GM10248 (cell line): Measurements from ENCODE around the gene SIGMAR1.

ENCODE experiments used
- CTCF ChIA-PET: fragments of 300-600 bp; sonication (Branson Sonifier 250); formaldehyde crosslinking; extraction: SDS; loops from one replicate; lab custom pipeline; 2021; ENCODE audit warnings: antibody characterized with exemption; lab: Yijun Ruan, JAX
- POLR2A ChIA-PET: fragments of 350-650 bp; sonication (Branson Sonifier 250); formaldehyde crosslinking; extraction: SDS; loops from one replicate; lab custom pipeline; 2020; ENCODE audit warnings: antibody characterized with exemption; lab: Yijun Ruan, JAX
- DNase-seq: peaks from one replicate; pipeline ENCODE4 v3.0.0; 2012; ENCODE audit errors: extremely low spot score
- TF ChIP-seq, protein P1 (sequence below): IDR thresholded peaks from 2 replicates; pipeline ENCODE4 v1.5.1; 2012; ENCODE audit warnings: mild to moderate bottlenecking, low read depth; ENCODE audit errors: extremely low read depth, missing control alignments, control extremely low read depth

Gene SIGMAR1

DNA sequence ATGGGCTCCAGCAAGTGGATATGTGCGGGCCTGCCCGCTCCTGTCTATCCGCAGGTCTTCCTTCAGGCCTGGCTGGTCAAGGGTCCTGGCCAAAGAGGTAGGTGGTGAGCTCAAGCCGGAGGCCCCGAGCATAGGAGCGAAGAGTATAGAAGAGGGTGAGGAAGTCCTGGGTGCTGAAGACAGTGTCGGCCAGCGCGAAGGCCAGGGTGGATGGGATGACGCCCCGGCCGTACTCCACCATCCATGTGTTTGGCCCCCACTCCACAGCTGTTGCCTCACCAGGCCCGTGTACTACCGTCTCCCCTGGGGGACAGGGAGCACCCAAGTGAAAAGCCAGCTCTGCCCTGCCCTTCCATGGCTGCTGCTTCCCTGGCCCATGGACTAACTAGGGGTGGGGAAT lies 2.0 kb downstream of the SIGMAR1 start:
- CTCF ChIA-PET: interaction anchor here (0.7 to 12.1 kb wide), 10 partner anchors 10 to 303 kb away, joined by 3 to 328 read pairs (median 35); partner anchors contain the start of genes CCL27, DCTN3, GALT and RPP25L
- no peak for DNase-seq
- TF ChIP-seq, protein P1, sequence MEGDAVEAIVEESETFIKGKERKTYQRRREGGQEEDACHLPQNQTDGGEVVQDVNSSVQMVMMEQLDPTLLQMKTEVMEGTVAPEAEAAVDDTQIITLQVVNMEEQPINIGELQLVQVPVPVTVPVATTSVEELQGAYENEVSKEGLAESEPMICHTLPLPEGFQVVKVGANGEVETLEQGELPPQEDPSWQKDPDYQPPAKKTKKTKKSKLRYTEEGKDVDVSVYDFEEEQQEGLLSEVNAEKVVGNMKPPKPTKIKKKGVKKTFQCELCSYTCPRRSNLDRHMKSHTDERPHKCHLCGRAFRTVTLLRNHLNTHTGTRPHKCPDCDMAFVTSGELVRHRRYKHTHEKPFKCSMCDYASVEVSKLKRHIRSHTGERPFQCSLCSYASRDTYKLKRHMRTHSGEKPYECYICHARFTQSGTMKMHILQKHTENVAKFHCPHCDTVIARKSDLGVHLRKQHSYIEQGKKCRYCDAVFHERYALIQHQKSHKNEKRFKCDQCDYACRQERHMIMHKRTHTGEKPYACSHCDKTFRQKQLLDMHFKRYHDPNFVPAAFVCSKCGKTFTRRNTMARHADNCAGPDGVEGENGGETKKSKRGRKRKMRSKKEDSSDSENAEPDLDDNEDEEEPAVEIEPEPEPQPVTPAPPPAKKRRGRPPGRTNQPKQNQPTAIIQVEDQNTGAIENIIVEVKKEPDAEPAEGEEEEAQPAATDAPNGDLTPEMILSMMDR: no peak
- POLR2A ChIA-PET: interaction anchor here (1.6 kb wide), 1 partner anchor 15 kb away, joined by 3 read pairs; the partner anchor contains the start of gene DCTN3

DNA sequence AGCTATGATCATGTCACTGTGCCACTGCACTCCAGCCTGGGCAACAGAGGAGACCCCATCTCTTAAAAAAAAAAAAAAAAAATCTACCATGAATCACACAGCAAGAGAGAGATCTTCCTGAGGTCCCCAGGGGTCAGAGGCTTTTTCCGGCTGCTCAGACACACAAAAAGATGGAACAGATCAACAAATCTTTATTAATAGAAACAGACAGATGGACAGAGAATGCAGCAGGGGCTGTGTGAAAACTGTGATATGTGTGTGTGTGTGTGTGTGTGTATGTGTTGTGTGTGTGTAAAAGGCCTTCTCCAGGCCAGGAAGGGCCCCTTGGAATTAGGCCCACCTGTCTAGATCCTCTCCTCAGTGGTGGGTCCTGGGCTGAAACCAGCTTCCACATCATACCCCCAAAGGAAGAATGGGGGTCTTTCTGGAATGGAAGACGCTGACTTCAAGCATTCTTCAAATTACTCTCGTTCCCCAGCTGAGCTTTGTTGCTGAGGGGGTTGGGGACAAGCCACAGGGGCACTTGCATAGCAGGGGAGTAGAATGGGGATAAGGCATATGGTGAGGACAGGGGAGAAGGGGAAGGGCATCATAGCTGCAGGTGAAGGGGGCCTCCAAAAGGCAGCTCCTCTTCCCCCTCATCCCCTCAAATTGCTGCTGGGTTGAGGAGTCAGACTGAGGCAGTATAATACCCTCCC lies 2.9 kb downstream of the SIGMAR1 start:
- ChIA-PET POLR2A (interaction anchor here (1.6 kb wide), 1 partner anchor 14 kb away, joined by 3 read pairs; the partner anchor contains the start of gene DCTN3), CTCF (interaction anchor here (0.6 to 12.1 kb wide), 34 partner anchors 9 to 984 kb away, joined by 3 to 328 read pairs (median 4); partner anchors contain the start of genes CCL27, DCTN3, FAM219A and FANCG)
- TF ChIP-seq, protein P1: no peak

GRCh38 chr9:34633851-34634550 lies 3.6 kb downstream of the SIGMAR1 start:
- ChIA-PET CTCF (interaction anchor here (0.6 to 12.1 kb wide), 36 partner anchors 9 to 985 kb away, joined by 3 to 328 read pairs (median 4); partner anchors contain the start of genes CCL27, DCTN3, FAM219A and FANCG), POLR2A (interaction anchor here (1.6 kb wide), 1 partner anchor 14 kb away, joined by 3 read pairs; the partner anchor contains the start of gene DCTN3)
- TF ChIP-seq, protein P1: peak; percentile 87
- peak; percentile 73 for DNase-seq

More for the DNA sequence above, 2.9 kb downstream of the SIGMAR1 start:
- no peak for DNase-seq

DNA sequence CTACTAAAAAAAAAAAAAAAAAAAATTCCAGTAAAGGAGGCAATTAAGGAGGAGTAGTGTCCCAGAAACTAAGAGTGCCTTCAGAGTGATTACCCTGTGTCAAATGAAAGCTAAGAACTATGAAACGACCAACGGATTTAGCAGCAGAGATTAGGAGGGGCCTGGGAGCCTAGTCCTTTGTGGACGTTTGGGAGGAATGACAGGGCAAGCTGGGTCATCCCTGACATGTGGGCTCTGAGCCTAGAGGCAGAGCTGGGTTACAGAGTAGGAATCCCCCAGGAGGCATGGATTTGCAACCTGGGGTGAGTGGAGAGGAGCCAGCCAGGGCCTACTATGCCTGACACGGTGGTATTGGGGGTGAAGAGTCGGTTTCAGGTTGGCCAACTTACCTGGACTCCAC lies 4.4 kb downstream of the SIGMAR1 start:
- TF ChIP-seq, protein P1: no peak
- POLR2A ChIA-PET: no interaction called here
- no peak for DNase-seq
- CTCF ChIA-PET: interaction anchor here (0.6 to 12.1 kb wide), 21 partner anchors 8 to 419 kb away, joined by 3 to 328 read pairs (median 8); partner anchors contain the start of genes CCL27, DCTN3, FAM219A and GALT

- POLR2A ChIA-PET: no interaction called here
Observed at GRCh38 chr9:34630402-34631154, 7.0 kb downstream of the SIGMAR1 start.

More at GRCh38 chr9:34630402-34631154, 7.0 kb downstream of the SIGMAR1 start:
- TF ChIP-seq, protein P1: no peak
- CTCF ChIA-PET: interaction anchor here (1.0 to 12.1 kb wide), 7 partner anchors 9 to 83 kb away, joined by 3 to 328 read pairs (median 7); partner anchors contain the start of genes DCTN3, GALT and RPP25L
- DNase-seq: no peak
